ENCODE measurements around the gene ABCD4. TPM values are rescaled to one million over a fixed set of nuclear protein-coding genes. Genes with fewer than 3 reads are reported as not detected.

ABCD4 gene
- total RNA-seq, 1 donor from 2014 or later = 151 TPM

- Mint-ChIP-seq H3K9me3 (ENCODE audit: unreplicated experiment) (no peaks in the 10 kb centered on the region), H3K27me3 (ENCODE audit: unreplicated experiment) (peaks cover 23% of the 10 kb centered on the region), H3K4me3 (ENCODE audit: unreplicated experiment) (no peak overlapping the region), H3K4me1 (ENCODE audit: unreplicated experiment) (peaks cover 10% of the 10 kb centered on the region), H3K36me3 (ENCODE audit: low read depth, unreplicated experiment) (peaks cover 7% of the 10 kb centered on the region), H3K27ac (ENCODE audit: unreplicated experiment) (no peak overlapping the region)
- no peak for DNase-seq (ENCODE audit: low spot score)
- no peak for TF ChIP-seq CTCF (IDR thresholded peaks at IDR 0.05; ENCODE audit: unreplicated experiment)
These were observed 56.2 kb downstream of the ABCD4 start for GRCh38 chr14:74246542-74246941.

GRCh38 chr14:74245292-74245691 is 57.4 kb downstream of the ABCD4 start:
- Mint-ChIP-seq H3K4me1 (ENCODE audit: unreplicated experiment) (peaks cover 11% of the 10 kb centered on the region), H3K4me3 (ENCODE audit: unreplicated experiment) (no peak overlapping the region), H3K27ac (ENCODE audit: unreplicated experiment) (no peak overlapping the region), H3K9me3 (ENCODE audit: unreplicated experiment) (no peaks in the 10 kb centered on the region), H3K36me3 (ENCODE audit: low read depth, unreplicated experiment) (peaks cover 7% of the 10 kb centered on the region), H3K27me3 (ENCODE audit: unreplicated experiment) (peaks cover 30% of the 10 kb centered on the region)
- no peak for DNase-seq (ENCODE audit: low spot score)
- no peak for TF ChIP-seq CTCF (IDR thresholded peaks at IDR 0.05; ENCODE audit: unreplicated experiment)

- no peak for DNase-seq (ENCODE audit: low spot score)
- peaks cover 11% of the 10 kb centered on the region for H3K4me1 Mint-ChIP-seq (ENCODE audit: unreplicated experiment)
- peaks cover 32% of the 10 kb centered on the region for H3K27me3 Mint-ChIP-seq (ENCODE audit: unreplicated experiment)
These were observed 58.6 kb downstream of the ABCD4 start for GRCh38 chr14:74244115-74244514.

GRCh38 chr14:74243051-74243450 is 59.7 kb downstream of the ABCD4 start:
- no peak for DNase-seq (ENCODE audit: low spot score)
- no peak for TF ChIP-seq CTCF (IDR thresholded peaks at IDR 0.05; ENCODE audit: unreplicated experiment)
- H3K27me3 Mint-ChIP-seq (ENCODE audit: unreplicated experiment) = peaks cover 41% of the 10 kb centered on the region
- H3K36me3 Mint-ChIP-seq (ENCODE audit: low read depth, unreplicated experiment) = peaks cover 7% of the 10 kb centered on the region
- H3K9me3 Mint-ChIP-seq (ENCODE audit: unreplicated experiment) = no peaks in the 10 kb centered on the region
- peaks cover 17% of the 10 kb centered on the region for H3K4me1 Mint-ChIP-seq (ENCODE audit: unreplicated experiment)
- H3K4me3 Mint-ChIP-seq (ENCODE audit: unreplicated experiment) = no peak overlapping the region
- H3K27ac Mint-ChIP-seq (ENCODE audit: unreplicated experiment) = no peak overlapping the region

More at GRCh38 chr14:74244115-74244514, 58.6 kb downstream of the ABCD4 start:
- H3K4me3 Mint-ChIP-seq (ENCODE audit: unreplicated experiment) = no peak overlapping the region
- H3K9me3 Mint-ChIP-seq (ENCODE audit: unreplicated experiment) = no peaks in the 10 kb centered on the region
- H3K27ac Mint-ChIP-seq (ENCODE audit: unreplicated experiment) = no peak overlapping the region
- peaks cover 7% of the 10 kb centered on the region for H3K36me3 Mint-ChIP-seq (ENCODE audit: low read depth, unreplicated experiment)
- no peak for TF ChIP-seq CTCF (IDR thresholded peaks at IDR 0.05; ENCODE audit: unreplicated experiment)

GRCh38 chr14:74242780-74243042 is 60.0 kb downstream of the ABCD4 start:
- H3K27ac Mint-ChIP-seq (ENCODE audit: unreplicated experiment) = no peak overlapping the region
- no peak overlapping the region for H3K4me3 Mint-ChIP-seq (ENCODE audit: unreplicated experiment)
- DNase-seq (ENCODE audit: low spot score) = no peak
- no peaks in the 10 kb centered on the region for H3K9me3 Mint-ChIP-seq (ENCODE audit: unreplicated experiment)
- H3K27me3 Mint-ChIP-seq (ENCODE audit: unreplicated experiment) = peaks cover 41% of the 10 kb centered on the region
- H3K4me1 Mint-ChIP-seq (ENCODE audit: unreplicated experiment) = peaks cover 17% of the 10 kb centered on the region
- H3K36me3 Mint-ChIP-seq (ENCODE audit: low read depth, unreplicated experiment) = peaks cover 7% of the 10 kb centered on the region
- TF ChIP-seq CTCF (IDR thresholded peaks at IDR 0.05; ENCODE audit: unreplicated experiment) = no peak

All from endothelial cell (in vitro differentiated cells).